ENCODE data around the gene MAPK8IP2. TPM values are rescaled to one million over a fixed set of nuclear protein-coding genes. Genes with fewer than 3 reads are reported as not detected.

The MAPK8IP2 gene
- total RNA-seq, 2 experiments from 2014 or later: 0.05 to 0.15 TPM

GRCh38 chr22:50569041-50569459 lies 31.5 kb upstream of the MAPK8IP2 start:
- DNase-seq: no peak
- no peak overlapping the region for H3K4me3 Mint-ChIP-seq
- no peaks in the 10 kb centered on the region for H3K4me1 Mint-ChIP-seq (ENCODE audit: low read depth)
- no peaks in the 10 kb centered on the region for H3K27me3 Mint-ChIP-seq (ENCODE audit: low read depth)
- H3K36me3 Mint-ChIP-seq (ENCODE audit: low read depth): peaks cover 15% of the 10 kb centered on the region
- H3K9me3 Mint-ChIP-seq: no peaks in the 10 kb centered on the region
- intact Hi-C loops (cut with micrococcal nuclease): no loop called here
- H3K27ac Mint-ChIP-seq: no peak overlapping the region
- CTCF ChIA-PET: no interaction called here

GRCh38 chr22:50569896-50570535 lies 30.6 kb upstream of the MAPK8IP2 start:
- H3K27ac Mint-ChIP-seq: no peak overlapping the region
- H3K4me1 Mint-ChIP-seq (ENCODE audit: low read depth): no peaks in the 10 kb centered on the region
- DNase-seq: no peak
- intact Hi-C loops (cut with micrococcal nuclease): no loop called here
- CTCF ChIA-PET: no interaction called here
- H3K27me3 Mint-ChIP-seq (ENCODE audit: low read depth): no peaks in the 10 kb centered on the region
- peaks cover 15% of the 10 kb centered on the region for H3K36me3 Mint-ChIP-seq (ENCODE audit: low read depth)
- no peak overlapping the region for H3K4me3 Mint-ChIP-seq
- no peaks in the 10 kb centered on the region for H3K9me3 Mint-ChIP-seq

- H3K27me3 Mint-ChIP-seq (ENCODE audit: low read depth): no peaks in the 10 kb centered on the region
- peaks cover 15% of the 10 kb centered on the region for H3K36me3 Mint-ChIP-seq (ENCODE audit: low read depth)
- intact Hi-C loops (cut with micrococcal nuclease): no loop called here
- CTCF ChIA-PET: no interaction called here
- no peak for DNase-seq
- no peaks in the 10 kb centered on the region for H3K4me1 Mint-ChIP-seq (ENCODE audit: low read depth)
- H3K27ac Mint-ChIP-seq: no peak overlapping the region
- no peaks in the 10 kb centered on the region for H3K9me3 Mint-ChIP-seq
- no peak overlapping the region for H3K4me3 Mint-ChIP-seq
Observed at GRCh38 chr22:50570861-50571260, 29.7 kb upstream of the MAPK8IP2 start.

GRCh38 chr22:50571264-50572175 lies 29.1 kb upstream of the MAPK8IP2 start:
- H3K27me3 Mint-ChIP-seq (ENCODE audit: low read depth): no peaks in the 10 kb centered on the region
- peaks cover 15% of the 10 kb centered on the region for H3K36me3 Mint-ChIP-seq (ENCODE audit: low read depth)
- H3K4me3 Mint-ChIP-seq: no peak overlapping the region
- intact Hi-C loops (cut with micrococcal nuclease): no loop called here
- DNase-seq: no peak
- no peaks in the 10 kb centered on the region for H3K9me3 Mint-ChIP-seq
- H3K4me1 Mint-ChIP-seq (ENCODE audit: low read depth): no peaks in the 10 kb centered on the region
- H3K27ac Mint-ChIP-seq: no peak overlapping the region
- CTCF ChIA-PET: interaction anchor here (1.5 to 1.8 kb wide), 2 partner anchors 7 to 8 kb away, joined by 4 to 8 read pairs; partner anchors contain the start of gene SYCE3

GRCh38 chr22:50572965-50573364 lies 27.6 kb upstream of the MAPK8IP2 start:
- CTCF ChIA-PET: interaction anchor here (0.7 to 1.8 kb wide), 3 partner anchors 8 to 16 kb away, joined by 3 to 8 read pairs (median 4); partner anchors contain the start of gene SYCE3
- Mint-ChIP-seq H3K4me1 (ENCODE audit: low read depth) (peaks cover 4% of the 10 kb centered on the region), H3K27ac (no peak overlapping the region), H3K36me3 (ENCODE audit: low read depth) (peaks cover 14% of the 10 kb centered on the region), H3K9me3 (no peaks in the 10 kb centered on the region), H3K4me3 (no peak overlapping the region), H3K27me3 (ENCODE audit: low read depth) (no peaks in the 10 kb centered on the region)
- DNase-seq: no peak
- intact Hi-C loops (cut with micrococcal nuclease): no loop called here

- intact Hi-C loops (cut with micrococcal nuclease): no loop called here
- CTCF ChIA-PET: interaction anchor here (1.5 to 1.8 kb wide), 3 partner anchors 9 to 47 kb away, joined by 4 to 8 read pairs (median 7); partner anchors contain the start of gene SYCE3
- Mint-ChIP-seq H3K9me3 (no peaks in the 10 kb centered on the region), H3K27me3 (ENCODE audit: low read depth) (no peaks in the 10 kb centered on the region), H3K4me3 (no peak overlapping the region), H3K27ac (no peak overlapping the region), H3K36me3 (ENCODE audit: low read depth) (peaks cover 17% of the 10 kb centered on the region), H3K4me1 (ENCODE audit: low read depth) (peaks cover 7% of the 10 kb centered on the region)
- DNase-seq: no peak
Observed at GRCh38 chr22:50573491-50574382, 26.9 kb upstream of the MAPK8IP2 start.

GRCh38 chr22:50574383-50574755 lies 26.2 kb upstream of the MAPK8IP2 start:
- H3K27me3 Mint-ChIP-seq (ENCODE audit: low read depth): no peaks in the 10 kb centered on the region
- no peak overlapping the region for H3K27ac Mint-ChIP-seq
- no peak overlapping the region for H3K4me3 Mint-ChIP-seq
- no peak for DNase-seq
- CTCF ChIA-PET: interaction anchor here (0.6 to 1.8 kb wide), 4 partner anchors 9 to 47 kb away, joined by 4 to 7 read pairs (median 5); partner anchors contain the start of gene SYCE3
- H3K9me3 Mint-ChIP-seq: no peaks in the 10 kb centered on the region
- intact Hi-C loops (cut with micrococcal nuclease): no loop called here
- H3K4me1 Mint-ChIP-seq (ENCODE audit: low read depth): peaks cover 7% of the 10 kb centered on the region
- peaks cover 17% of the 10 kb centered on the region for H3K36me3 Mint-ChIP-seq (ENCODE audit: low read depth)

- Mint-ChIP-seq H3K27me3 (ENCODE audit: low read depth) (no peaks in the 10 kb centered on the region), H3K27ac (no peak overlapping the region), H3K4me3 (no peak overlapping the region), H3K36me3 (ENCODE audit: low read depth) (peaks cover 22% of the 10 kb centered on the region), H3K9me3 (no peaks in the 10 kb centered on the region), H3K4me1 (ENCODE audit: low read depth) (peaks cover 16% of the 10 kb centered on the region)
- CTCF ChIA-PET: interaction anchor here (1.0 to 1.8 kb wide), 4 partner anchors 11 to 50 kb away, joined by 4 to 7 read pairs (median 6); partner anchors contain the start of genes SCO2 and SYCE3
- no peak for DNase-seq
- intact Hi-C loops (cut with micrococcal nuclease): no loop called here
Observed at GRCh38 chr22:50575426-50575941, 25.1 kb upstream of the MAPK8IP2 start.

- peak; percentile 41 for DNase-seq
- CTCF ChIA-PET: interaction anchor here (1.0 to 1.8 kb wide), 5 partner anchors 13 to 51 kb away, joined by 5 to 7 read pairs (median 5); partner anchors contain the start of genes SCO2 and SYCE3
- no peaks in the 10 kb centered on the region for H3K27me3 Mint-ChIP-seq (ENCODE audit: low read depth)
- no peak overlapping the region for H3K4me3 Mint-ChIP-seq
- no peaks in the 10 kb centered on the region for H3K9me3 Mint-ChIP-seq
- H3K4me1 Mint-ChIP-seq (ENCODE audit: low read depth): peaks cover 18% of the 10 kb centered on the region
- H3K36me3 Mint-ChIP-seq (ENCODE audit: low read depth): peaks cover 24% of the 10 kb centered on the region
- H3K27ac Mint-ChIP-seq: no peak overlapping the region
- intact Hi-C loops (cut with micrococcal nuclease): loop anchor here (1.0 kb wide), 1 partner anchor 44 kb away; no protein-coding TSS in a partner anchor
Observed at GRCh38 chr22:50576070-50576469, 24.5 kb upstream of the MAPK8IP2 start.

GRCh38 chr22:50576806-50577696 lies 23.5 kb upstream of the MAPK8IP2 start:
- no peaks in the 10 kb centered on the region for H3K27me3 Mint-ChIP-seq (ENCODE audit: low read depth)
- H3K27ac Mint-ChIP-seq: no peak overlapping the region
- CTCF ChIA-PET: interaction anchor here (0.6 to 1.3 kb wide), 3 partner anchors 29 to 44 kb away, joined by 4 to 5 read pairs (median 5); no protein-coding TSS in a partner anchor
- DNase-seq: no peak
- peaks cover 27% of the 10 kb centered on the region for H3K4me1 Mint-ChIP-seq (ENCODE audit: low read depth)
- H3K9me3 Mint-ChIP-seq: no peaks in the 10 kb centered on the region
- peaks cover 25% of the 10 kb centered on the region for H3K36me3 Mint-ChIP-seq (ENCODE audit: low read depth)
- no peak overlapping the region for H3K4me3 Mint-ChIP-seq
- intact Hi-C loops (cut with micrococcal nuclease): loop anchor here (1.0 kb wide), 1 partner anchor 43 kb away; no protein-coding TSS in a partner anchor

- Mint-ChIP-seq H3K27me3 (ENCODE audit: low read depth) (no peaks in the 10 kb centered on the region), H3K4me3 (no peak overlapping the region), H3K36me3 (ENCODE audit: low read depth) (peaks cover 22% of the 10 kb centered on the region), H3K9me3 (no peaks in the 10 kb centered on the region), H3K4me1 (ENCODE audit: low read depth) (peaks cover 27% of the 10 kb centered on the region), H3K27ac (no peak overlapping the region)
- intact Hi-C loops (cut with micrococcal nuclease): no loop called here
- CTCF ChIA-PET: interaction anchor here (0.6 to 1.3 kb wide), 3 partner anchors 30 to 745 kb away, joined by 3 to 5 read pairs (median 4); no protein-coding TSS in a partner anchor
- DNase-seq: no peak
Observed at GRCh38 chr22:50577697-50577986, 23.0 kb upstream of the MAPK8IP2 start.

Data from activated naive CD4-positive, alpha-beta T cell treated with anti-CD3 and anti-CD28 coated beads for 36 hours (primary cell).